Tibial nerve (tissue), 4 donors: ENCODE measurements around the gene DAD1. TPM values are rescaled to one million over a fixed set of nuclear protein-coding genes. Genes with fewer than 3 reads are reported as not detected.
"Not testable (repeated sequence)": the region's sequence is repeated elsewhere in the genome, so short reads cannot be mapped to it uniquely, and the experiment has no call there.

Experiments used
- DNase-seq, 2 donors: peaks; one replicate each; pipeline ENCODE4 v3.0.0-alpha.2; 2019; ENCODE audit warnings: low spot score in 2 of 2
- H3K27ac ChIP-seq, 4 donors: fragments of 200-600 bp; sonication (generic) in 3 of 4; one replicate each; pipeline ENCODE4 v1.5.1; 2017 to 2019; ENCODE audit warnings: mild to moderate bottlenecking in 1 of 4
- H3K27me3 ChIP-seq, 2 donors: fragments of 200-600 bp; sonication (generic) in 1 of 2; one replicate each; pipeline versions ENCODE4 v1.5.1 to v1.6.0; 2017 to 2019
- H3K36me3 ChIP-seq, 3 donors: fragments of 200-600 bp; sonication (generic); one replicate each; pipeline ENCODE4 v1.5.1; 2018 to 2019
- H3K4me1 ChIP-seq, 4 donors: fragments of 200-600 bp; sonication (generic) in 3 of 4; one replicate each; pipeline ENCODE4 v1.5.1; 2017 to 2019
- H3K4me3 ChIP-seq, 4 donors: fragments of 200-600 bp; sonication (generic) in 3 of 4; one replicate each; pipeline ENCODE4 v1.5.1; 2017 to 2019; ENCODE audit warnings: mild to moderate bottlenecking in 1 of 4, moderate library complexity in 1 of 4
- H3K9me3 ChIP-seq, 4 donors: fragments of 200-600 bp; sonication (generic) in 3 of 4; one replicate each; pipeline ENCODE4 v1.5.1; 2017 to 2019
- EP300 ChIP-seq, 2 donors: sonication (generic); formaldehyde crosslinking; IDR thresholded peaks; one replicate each; pipeline ENCODE4 v1.6.1; 2017; ENCODE audit warnings: antibody characterized with exemption in 2 of 2, mild to moderate bottlenecking in 1 of 2
- POLR2A ChIP-seq, 2 donors: fragments of 450-650 bp; IDR thresholded peaks; one replicate each; pipeline ENCODE4 v1.6.1; 2017; ENCODE audit warnings: antibody characterized with exemption in 2 of 2, mild to moderate bottlenecking in 2 of 2, moderate library complexity in 2 of 2
- WGBS, 2 donors: methylation state at CpG; one replicate each; pipeline ENCODE4 v1.1.5; 2018; 5-methylcytosine and 5-hydroxymethylcytosine counted together
- total RNA-seq, 4 donors: library from RNA; depleted of rRNA; stranded (reverse); fragments of >200 nt; gene quantifications; one replicate each; pipeline ENCODE4 v1.1.0, GENCODE V29; 2016
- TF ChIP-seq, protein P1 (sequence below), 5 experiments: fragments of 200-600 bp in 3 of 5; fragments of 450-650 bp in 2 of 5; sonication (generic) in 3 of 5; IDR thresholded peaks; one replicate each; pipeline ENCODE4 v1.5.1; 2016 to 2019; ENCODE audit warnings: antibody characterized with exemption in 5 of 5, mild to moderate bottlenecking in 3 of 5, moderate library complexity in 2 of 5

The DAD1 gene
- total RNA-seq, 4 donors from 2014 or later: 128 to 254 (median 198) TPM

DNA sequence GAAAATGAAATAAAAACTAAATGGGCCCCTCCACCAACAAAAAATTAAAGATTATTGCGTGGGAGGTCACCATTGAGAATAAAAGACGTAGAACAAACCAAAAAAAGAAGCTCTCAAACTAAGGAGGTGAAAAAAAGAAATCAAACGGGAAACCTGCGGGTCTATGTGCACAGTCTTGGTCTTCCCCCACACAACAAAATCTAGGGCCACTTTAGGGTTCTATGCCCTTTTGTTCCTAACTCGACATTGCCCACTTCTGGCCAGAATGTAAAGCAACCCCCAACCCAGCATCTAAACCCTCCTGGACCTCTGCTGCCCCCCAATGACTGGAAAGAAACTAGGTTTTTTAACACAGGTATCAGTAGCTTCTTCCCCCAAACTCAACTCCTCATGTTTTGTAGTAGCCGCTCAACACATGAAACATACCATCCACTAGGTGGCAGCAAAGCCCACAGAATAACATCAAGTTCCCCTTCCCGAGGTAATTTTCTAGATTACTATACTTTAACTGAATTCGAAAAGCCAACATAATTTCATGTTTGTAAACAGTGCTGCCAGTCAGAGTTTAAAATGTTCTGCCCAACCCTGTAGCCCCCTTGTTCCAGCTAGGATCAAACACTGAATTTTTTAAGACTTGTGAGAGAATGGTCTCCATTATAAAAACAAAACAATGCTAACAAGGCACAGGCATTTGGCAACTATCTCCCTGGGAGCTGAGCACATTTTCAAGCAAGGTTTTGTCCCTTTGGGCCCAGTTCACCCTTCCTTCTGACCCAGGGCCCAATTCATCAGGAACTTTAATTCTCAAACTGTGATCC, 18.7 kb downstream of the DAD1 start:
- no peak overlapping the region for H3K4me3 ChIP-seq
- peak; percentile 73 to 99 for DNase-seq
- 20 to 25% methylated on average over 8 of the region's 8 CpGs for WGBS, 2 donors
- no peak for TF ChIP-seq EP300 (IDR thresholded peaks at IDR 0.05)
- TF ChIP-seq, protein P1, sequence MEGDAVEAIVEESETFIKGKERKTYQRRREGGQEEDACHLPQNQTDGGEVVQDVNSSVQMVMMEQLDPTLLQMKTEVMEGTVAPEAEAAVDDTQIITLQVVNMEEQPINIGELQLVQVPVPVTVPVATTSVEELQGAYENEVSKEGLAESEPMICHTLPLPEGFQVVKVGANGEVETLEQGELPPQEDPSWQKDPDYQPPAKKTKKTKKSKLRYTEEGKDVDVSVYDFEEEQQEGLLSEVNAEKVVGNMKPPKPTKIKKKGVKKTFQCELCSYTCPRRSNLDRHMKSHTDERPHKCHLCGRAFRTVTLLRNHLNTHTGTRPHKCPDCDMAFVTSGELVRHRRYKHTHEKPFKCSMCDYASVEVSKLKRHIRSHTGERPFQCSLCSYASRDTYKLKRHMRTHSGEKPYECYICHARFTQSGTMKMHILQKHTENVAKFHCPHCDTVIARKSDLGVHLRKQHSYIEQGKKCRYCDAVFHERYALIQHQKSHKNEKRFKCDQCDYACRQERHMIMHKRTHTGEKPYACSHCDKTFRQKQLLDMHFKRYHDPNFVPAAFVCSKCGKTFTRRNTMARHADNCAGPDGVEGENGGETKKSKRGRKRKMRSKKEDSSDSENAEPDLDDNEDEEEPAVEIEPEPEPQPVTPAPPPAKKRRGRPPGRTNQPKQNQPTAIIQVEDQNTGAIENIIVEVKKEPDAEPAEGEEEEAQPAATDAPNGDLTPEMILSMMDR (IDR thresholded peaks at IDR 0.05): peak; percentile 66 to 92 (median 90)
- H3K27me3 ChIP-seq: no peaks in the 10 kb centered on the region
- peaks cover 0 to 29% (median 10%) of the 10 kb centered on the region in 4 donors for H3K4me1 ChIP-seq
- peaks cover 0 to 25% (median 0%) of the 10 kb centered on the region in 3 donors for H3K36me3 ChIP-seq
- no peaks in the 10 kb centered on the region for H3K9me3 ChIP-seq
- peak overlapping the region; percentile 26 to 79 (median 54) for H3K27ac ChIP-seq

DNA sequence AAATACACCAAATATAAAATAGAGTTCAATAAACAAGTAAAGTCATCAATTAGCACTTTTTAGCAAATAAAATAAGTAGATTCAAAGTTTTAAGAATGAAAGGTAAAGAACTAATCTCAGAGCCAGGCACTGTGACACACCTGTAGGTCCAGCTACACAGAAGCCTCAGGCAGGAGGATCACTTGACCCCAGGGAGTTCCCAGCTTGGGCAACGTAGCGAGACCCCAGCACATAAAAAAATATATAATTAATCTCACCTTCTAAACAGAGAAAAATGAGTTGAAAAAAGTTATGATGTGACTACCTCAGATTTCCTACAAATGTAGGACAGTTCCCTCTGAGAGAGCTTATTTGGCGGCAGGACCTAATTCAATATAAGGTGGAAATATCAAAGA, 19.3 kb downstream of the DAD1 start:
- no peaks in the 10 kb centered on the region for H3K27me3 ChIP-seq
- no peak overlapping the region for H3K4me3 ChIP-seq
- TF ChIP-seq, protein P1 (IDR thresholded peaks at IDR 0.05): no peak
- TF ChIP-seq EP300 (IDR thresholded peaks at IDR 0.05) (no peak), POLR2A (IDR thresholded peaks at IDR 0.05) (no peak)
- H3K4me1 ChIP-seq: peaks cover 0 to 29% (median 13%) of the 10 kb centered on the region in 4 donors
- peak overlapping the region in 3 of 4 donors; percentile 26 to 79 (median 61) for H3K27ac ChIP-seq
- peaks cover 0 to 21% (median 0%) of the 10 kb centered on the region in 3 donors for H3K36me3 ChIP-seq
- no peak for DNase-seq
- H3K9me3 ChIP-seq: no peaks in the 10 kb centered on the region
- WGBS, 2 donors: 73 to 84% methylated on average over 3 of the region's 3 CpGs

DNA sequence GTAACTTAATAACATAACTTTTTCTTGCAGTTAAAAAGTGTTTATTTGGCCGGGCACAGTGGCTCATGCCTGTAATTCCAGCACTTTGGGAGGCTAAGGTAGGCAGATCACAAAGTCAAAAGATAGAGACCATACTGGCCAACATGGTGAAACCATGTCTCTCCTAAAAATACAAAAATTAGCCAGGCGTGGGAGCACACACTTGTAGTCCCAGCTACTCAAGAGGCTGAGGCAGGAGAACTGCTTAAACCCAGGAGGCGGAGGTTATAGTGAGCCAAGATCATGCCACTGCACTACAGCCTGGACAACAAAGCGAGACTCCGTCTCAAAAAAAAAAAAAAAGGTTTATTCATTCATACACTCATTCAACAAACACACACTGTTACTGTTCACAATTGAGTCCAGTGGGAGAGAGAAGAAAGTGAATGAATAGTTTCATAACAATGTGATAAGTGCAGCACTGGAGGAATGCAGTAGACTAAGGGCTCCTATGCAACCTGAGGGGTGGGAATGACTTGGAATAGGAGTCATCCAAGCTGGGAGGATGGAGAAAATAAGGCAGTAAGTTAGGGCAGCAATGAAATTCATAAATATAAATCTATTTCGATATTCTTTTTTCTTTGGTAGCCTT, 19.8 kb downstream of the DAD1 start:
- H3K9me3 ChIP-seq: no peaks in the 10 kb centered on the region
- H3K27me3 ChIP-seq: no peaks in the 10 kb centered on the region
- no peak for DNase-seq
- TF ChIP-seq EP300 (IDR thresholded peaks at IDR 0.05): no peak
- TF ChIP-seq POLR2A (IDR thresholded peaks at IDR 0.05): no peak
- TF ChIP-seq, protein P1 (IDR thresholded peaks at IDR 0.05): no peak
- peaks cover 0 to 30% (median 14%) of the 10 kb centered on the region in 4 donors for H3K4me1 ChIP-seq
- no peak overlapping the region for H3K4me3 ChIP-seq
- peak overlapping the region in 3 of 4 donors; percentile 12 to 79 (median 61) for H3K27ac ChIP-seq
- 74 to 83% methylated on average over 6 of the region's 6 CpGs for WGBS, 2 donors
- H3K36me3 ChIP-seq: peaks cover 0 to 21% (median 3%) of the 10 kb centered on the region in 3 donors

DNA sequence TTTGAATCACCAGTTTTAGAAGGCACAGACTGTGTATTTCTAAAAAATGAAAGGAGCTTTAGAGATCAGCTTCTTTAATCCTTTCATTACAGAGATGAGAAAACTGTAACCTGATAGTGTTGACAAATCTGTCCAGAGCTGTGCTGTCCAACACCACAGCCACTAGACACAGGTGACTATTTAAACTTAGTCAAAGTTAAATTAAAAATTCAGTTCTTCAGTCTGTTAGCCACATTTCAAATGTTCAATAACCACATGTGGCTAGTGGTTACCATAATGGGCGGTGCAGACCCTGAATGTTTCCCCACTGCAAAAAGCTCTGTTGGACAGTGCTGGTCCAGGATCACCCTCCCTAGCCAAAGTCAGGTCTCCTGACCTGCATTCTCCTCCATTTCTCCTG, 21.6 kb downstream of the DAD1 start:
- TF ChIP-seq EP300 (IDR thresholded peaks at IDR 0.05): no peak
- no peak for TF ChIP-seq POLR2A (IDR thresholded peaks at IDR 0.05)
- TF ChIP-seq, protein P1 (IDR thresholded peaks at IDR 0.05): no peak
- Histone ChIP-seq H3K27ac (peak overlapping the region in 1 of 4 donors; percentile 72), H3K27me3 (no peaks in the 10 kb centered on the region), H3K36me3 (peaks cover 0 to 19% (median 3%) of the 10 kb centered on the region in 3 donors), H3K9me3 (no peaks in the 10 kb centered on the region), H3K4me1 (peaks cover 0 to 38% (median 12%) of the 10 kb centered on the region in 4 donors), H3K4me3 (no peak overlapping the region)
- DNase-seq: no peak
- WGBS, 2 donors: 86 to 88% methylated on average over 1 of the region's 1 CpG

DNA sequence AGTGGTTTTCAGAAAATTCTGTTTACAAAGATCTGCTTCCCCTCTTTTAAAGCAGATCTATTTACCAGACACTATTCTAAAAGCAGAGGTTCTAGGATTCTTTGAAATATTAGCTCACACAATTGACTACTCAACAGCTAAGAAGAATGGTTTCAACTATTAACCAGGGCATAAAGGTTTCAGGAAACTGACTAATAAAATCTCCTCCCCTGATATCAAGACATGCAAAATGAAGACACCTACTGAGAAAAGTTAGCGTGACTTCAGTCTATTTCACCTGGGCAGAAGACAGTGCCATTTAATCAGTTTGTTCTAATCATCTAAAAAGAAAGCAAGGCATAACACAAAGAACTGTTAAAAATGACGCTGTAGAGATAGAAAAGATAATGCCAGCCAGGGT, 22.2 kb downstream of the DAD1 start:
- Histone ChIP-seq H3K36me3 (peaks cover 0 to 19% (median 3%) of the 10 kb centered on the region in 3 donors), H3K27ac (peak overlapping the region in 1 of 4 donors; percentile 72), H3K4me1 (peaks cover 0 to 43% (median 11%) of the 10 kb centered on the region in 4 donors), H3K4me3 (no peak overlapping the region), H3K27me3 (no peaks in the 10 kb centered on the region), H3K9me3 (no peaks in the 10 kb centered on the region)
- no peak for DNase-seq
- 81 to 88% methylated on average over 2 of the region's 2 CpGs for WGBS, 2 donors
- TF ChIP-seq EP300 (IDR thresholded peaks at IDR 0.05) (no peak), POLR2A (IDR thresholded peaks at IDR 0.05) (no peak)
- TF ChIP-seq, protein P1 (IDR thresholded peaks at IDR 0.05): no peak

DNA sequence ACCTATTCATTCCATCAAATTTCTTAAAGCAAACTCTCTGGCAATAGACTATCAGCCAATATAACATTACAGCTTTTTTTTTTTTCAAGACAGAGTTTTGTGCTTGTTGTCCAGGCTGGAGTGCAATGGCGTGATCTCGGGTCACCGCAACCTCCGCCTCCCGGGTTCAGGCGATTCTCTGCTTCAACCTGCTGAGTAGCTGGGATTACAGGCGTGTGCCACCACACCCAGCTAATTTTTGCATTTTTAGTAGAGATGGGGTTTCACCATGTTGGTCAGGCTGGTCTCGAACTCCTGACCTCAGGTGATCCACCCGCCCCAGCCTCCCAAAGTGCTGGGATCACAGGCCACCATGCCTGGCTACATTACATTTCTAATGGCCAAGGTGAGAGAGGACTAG, 22.8 kb downstream of the DAD1 start:
- H3K27ac ChIP-seq: peak overlapping the region in 1 of 4 donors; percentile 72
- not testable (repeated sequence) for H3K27me3 ChIP-seq, H3K4me3 ChIP-seq, H3K9me3 ChIP-seq, DNase-seq
- H3K36me3 ChIP-seq: peaks cover 0 to 19% (median 3%) of the 10 kb centered on the region in 3 donors
- 93 to 94% methylated on average over 9 of the region's 9 CpGs for WGBS, 2 donors
- H3K4me1 ChIP-seq: peaks cover 0 to 47% (median 13%) of the 10 kb centered on the region in 4 donors
